Upper lobe of right lung (tissue), 1 donor: Measurements from ENCODE around the gene GFY. TPM values are rescaled to one million over a fixed set of nuclear protein-coding genes. Genes with fewer than 3 reads are reported as not detected.

Experiments
- ATAC-seq: fragments of 200-7000 bp; cut with Tn5 transposase; one replicate; pipeline ENCODE4 v1.9.1; 2020; ENCODE audit warnings: mild to moderate bottlenecking, moderate library complexity
- DNase-seq: peaks from one replicate; pipeline ENCODE4 v3.0.0-alpha.2; 2020
- H3K27ac ChIP-seq: fragments of 200-600 bp; one replicate; pipeline ENCODE4 v1.8.0; 2022
- H3K27me3 ChIP-seq: fragments of 200-600 bp; one replicate; pipeline ENCODE4 v1.8.0; 2022; ENCODE audit warnings: mild to moderate bottlenecking
- H3K36me3 ChIP-seq: fragments of 200-600 bp; one replicate; pipeline ENCODE4 v1.8.0; 2022
- H3K4me1 ChIP-seq: fragments of 200-600 bp; one replicate; pipeline ENCODE4 v1.8.0; 2022
- H3K4me3 ChIP-seq: fragments of 200-600 bp; one replicate; pipeline ENCODE4 v1.8.0; 2022; ENCODE audit warnings: mild to moderate bottlenecking
- H3K9me3 ChIP-seq: fragments of 200-600 bp; one replicate; pipeline ENCODE4 v1.8.0; 2022
- CTCF ChIP-seq: fragments of 200-600 bp; IDR thresholded peaks from one replicate; pipeline ENCODE4 v1.8.0; 2022; ENCODE audit warnings: antibody characterized with exemption
- intact Hi-C: fragments of 100-400 bp; cut with DNase I; formaldehyde crosslinking; loops from one replicate; pipeline ENCODE4 v1.11.0; 2022
- total RNA-seq: library from RNA; stranded (reverse); fragmentation: NEBNext Ultra II Directional; extraction: Animal tissue kit (Norgen Biotek cat#: 25700); gene quantifications from one replicate; pipeline ENCODE4 v1.2.1, GENCODE V29; 2021
- donor health status: DM: no; HTN: yes; CAD: no; lungs with severe emphysema.

Gene GFY
- total RNA-seq, 1 donor from 2014 or later: not detected

DNA sequence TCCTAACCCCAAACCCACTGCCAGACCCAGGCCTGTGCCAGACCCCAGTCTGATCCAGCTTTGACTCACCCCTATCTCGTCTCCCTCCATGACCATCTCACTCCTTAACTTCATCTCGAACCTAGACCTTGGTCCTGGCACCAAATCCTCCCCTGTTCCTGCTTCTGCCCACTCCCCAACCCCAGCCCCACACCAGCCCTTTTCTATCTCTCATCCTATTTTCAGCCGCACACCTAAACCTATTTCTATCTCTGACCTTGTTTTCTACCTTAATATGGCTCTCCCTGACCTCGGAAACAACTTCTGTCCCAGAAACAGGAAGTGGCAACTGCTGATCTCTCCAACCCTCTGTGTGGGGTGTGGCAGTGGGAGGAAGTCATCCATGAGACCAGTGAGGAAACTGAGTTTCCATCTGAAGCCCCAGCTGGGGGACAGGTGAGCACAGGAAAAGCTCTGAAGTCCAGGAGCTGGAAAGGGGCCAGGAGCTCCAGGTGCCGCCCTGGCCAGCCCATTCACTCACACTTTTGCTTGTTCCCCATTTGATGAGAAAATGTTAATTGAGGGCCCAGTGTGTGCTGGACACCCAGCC, 15.7 kb upstream of the GFY start:
- DNase-seq (no peak), ATAC-seq (peak; percentile 71)
- intact Hi-C loops: no loop called here
- no peak overlapping the region for H3K27ac ChIP-seq
- H3K4me1 ChIP-seq: no peaks in the 10 kb centered on the region
- no peaks in the 10 kb centered on the region for H3K9me3 ChIP-seq
- no peaks in the 10 kb centered on the region for H3K27me3 ChIP-seq
- no peaks in the 10 kb centered on the region for H3K36me3 ChIP-seq
- TF ChIP-seq CTCF: no peak
- no peak overlapping the region for H3K4me3 ChIP-seq

DNA sequence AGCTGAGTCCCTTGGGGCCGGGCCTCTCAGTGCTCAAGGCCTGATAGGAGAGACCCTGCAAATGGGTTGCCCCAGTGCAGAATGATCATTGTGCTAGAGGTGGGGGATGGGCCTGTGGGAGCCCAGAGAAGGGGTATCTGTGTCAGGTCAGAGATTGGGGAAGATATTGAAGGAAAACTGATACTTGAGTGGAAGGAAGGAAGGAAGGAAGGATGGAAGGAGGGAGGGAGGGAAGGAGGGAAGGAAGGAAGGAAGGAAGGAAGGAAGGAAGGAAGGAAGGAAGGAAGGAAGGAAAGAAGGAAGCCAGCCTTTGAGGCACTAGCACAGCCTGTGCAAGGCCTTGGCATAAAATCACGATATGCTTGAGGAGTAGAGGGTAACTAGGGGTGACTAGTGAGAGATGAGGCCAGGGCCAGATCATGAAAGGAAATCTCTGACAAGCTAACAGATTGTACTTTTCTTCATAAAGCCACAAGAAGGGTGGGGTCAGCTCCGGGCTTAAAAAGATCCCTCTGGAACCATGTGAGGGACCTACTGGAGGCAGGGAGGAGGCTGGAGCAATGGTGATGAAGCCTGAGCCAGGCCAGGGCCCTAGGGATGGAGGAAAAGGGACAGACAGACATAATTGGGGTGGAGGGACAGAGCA, 13.4 kb upstream of the GFY start:
- Histone ChIP-seq H3K4me1 (no peaks in the 10 kb centered on the region), H3K9me3 (no peaks in the 10 kb centered on the region), H3K36me3 (no peaks in the 10 kb centered on the region), H3K27me3 (no peaks in the 10 kb centered on the region), H3K27ac (no peak overlapping the region), H3K4me3 (no peak overlapping the region)
- no peak for DNase-seq
- no peak for ATAC-seq
- intact Hi-C loops: no loop called here
- no peak for TF ChIP-seq CTCF

DNA sequence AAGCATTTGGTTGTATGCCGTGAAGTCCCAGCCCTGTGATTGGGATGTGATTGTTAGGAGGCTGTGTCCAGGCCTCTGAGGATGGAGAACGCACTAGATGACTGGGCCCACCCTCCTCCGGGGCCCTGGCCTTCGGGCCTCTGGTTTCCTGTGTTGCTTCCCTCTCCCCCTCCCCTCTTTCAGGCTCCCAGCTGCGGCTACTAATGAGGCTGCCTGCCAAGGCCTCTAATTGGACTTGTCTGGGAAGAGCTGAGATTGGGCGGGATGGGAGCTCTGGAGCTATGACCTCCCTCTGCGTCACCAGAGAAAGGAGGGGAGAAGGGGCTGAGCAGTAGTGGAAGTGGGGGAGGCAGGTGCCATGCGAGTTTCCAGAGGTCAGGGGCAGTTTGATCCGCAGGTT, 11.8 kb upstream of the GFY start:
- TF ChIP-seq CTCF: no peak
- DNase-seq (no peak), ATAC-seq (no peak)
- H3K27me3 ChIP-seq: no peaks in the 10 kb centered on the region
- intact Hi-C loops: no loop called here
- H3K36me3 ChIP-seq: no peaks in the 10 kb centered on the region
- H3K4me3 ChIP-seq: no peak overlapping the region
- H3K4me1 ChIP-seq: no peaks in the 10 kb centered on the region
- H3K27ac ChIP-seq: no peak overlapping the region
- no peaks in the 10 kb centered on the region for H3K9me3 ChIP-seq

DNA sequence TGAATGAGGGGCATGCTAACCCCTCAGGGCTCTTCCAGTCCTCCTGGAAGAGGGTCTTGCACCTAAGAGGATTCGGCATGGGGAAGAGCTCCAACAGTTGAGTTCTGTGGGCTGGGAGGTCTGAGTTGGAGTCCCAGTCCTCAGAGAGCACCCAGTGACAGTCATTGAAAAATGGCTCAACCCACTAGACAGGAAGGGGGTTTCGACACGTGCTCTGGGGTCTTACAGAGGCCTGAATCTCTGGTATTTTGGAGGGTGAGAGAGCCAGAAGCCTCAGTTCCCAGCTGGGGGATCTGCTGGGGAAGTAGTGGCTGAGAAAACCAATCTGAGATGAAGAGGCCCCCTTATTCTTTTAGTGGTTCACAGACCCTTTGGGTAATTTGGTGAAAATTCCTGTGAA, 10.9 kb upstream of the GFY start:
- no peaks in the 10 kb centered on the region for H3K4me1 ChIP-seq
- intact Hi-C loops: no loop called here
- H3K9me3 ChIP-seq: no peaks in the 10 kb centered on the region
- no peak overlapping the region for H3K27ac ChIP-seq
- no peaks in the 10 kb centered on the region for H3K27me3 ChIP-seq
- ATAC-seq (no peak), DNase-seq (no peak)
- no peak for TF ChIP-seq CTCF
- H3K4me3 ChIP-seq: no peak overlapping the region
- H3K36me3 ChIP-seq: no peaks in the 10 kb centered on the region

- Histone ChIP-seq H3K36me3 (no peaks in the 10 kb centered on the region), H3K27ac (no peak overlapping the region), H3K4me3 (no peak overlapping the region), H3K9me3 (no peaks in the 10 kb centered on the region), H3K27me3 (no peaks in the 10 kb centered on the region), H3K4me1 (no peaks in the 10 kb centered on the region)
- intact Hi-C loops: no loop called here
- TF ChIP-seq CTCF: no peak
- DNase-seq: no peak
- ATAC-seq: no peak
These were observed 9.9 kb upstream of the GFY start for GRCh38 chr19:49415102-49415809.
